Measurements from ENCODE around the gene SMARCA2. TPM values are rescaled to one million over a fixed set of nuclear protein-coding genes. Genes with fewer than 3 reads are reported as not detected.
A peak's percentile ranks its signal among the peaks of the same experiment; 100 is the strongest.

SMARCA2 gene
- total RNA-seq, 1 donor from 2014 or later = 110 TPM

- H3K4me3 Mint-ChIP-seq (ENCODE audit: unreplicated experiment) = no peak overlapping the region
- no peaks in the 10 kb centered on the region for H3K9me3 Mint-ChIP-seq (ENCODE audit: unreplicated experiment)
- no peaks in the 10 kb centered on the region for H3K27me3 Mint-ChIP-seq (ENCODE audit: unreplicated experiment)
- no peak for TF ChIP-seq CTCF (IDR thresholded peaks at IDR 0.05)
- peaks cover 24% of the 10 kb centered on the region for H3K4me1 Mint-ChIP-seq (ENCODE audit: unreplicated experiment)
- DNase-seq (ENCODE audit: extremely low spot score, unreplicated experiment) = no peak
- H3K36me3 Mint-ChIP-seq (ENCODE audit: unreplicated experiment) = peaks cover 56% of the 10 kb centered on the region
- peak overlapping the region; percentile 84 for H3K27ac Mint-ChIP-seq (ENCODE audit: unreplicated experiment)
These were observed 44.3 kb downstream of the SMARCA2 start for GRCh38 chr9:2059274-2059929.

GRCh38 chr9:2060424-2060823, 45.3 kb downstream of the SMARCA2 start:
- no peak for DNase-seq (ENCODE audit: extremely low spot score, unreplicated experiment)
- TF ChIP-seq CTCF (IDR thresholded peaks at IDR 0.05) = no peak
- H3K4me3 Mint-ChIP-seq (ENCODE audit: unreplicated experiment) = no peak overlapping the region

GRCh38 chr9:2065704-2066103, 50.6 kb downstream of the SMARCA2 start:
- no peak for DNase-seq (ENCODE audit: extremely low spot score, unreplicated experiment)
- Mint-ChIP-seq H3K4me1 (ENCODE audit: unreplicated experiment) (peaks cover 14% of the 10 kb centered on the region), H3K4me3 (ENCODE audit: unreplicated experiment) (no peak overlapping the region), H3K9me3 (ENCODE audit: unreplicated experiment) (no peaks in the 10 kb centered on the region), H3K36me3 (ENCODE audit: unreplicated experiment) (peaks cover 32% of the 10 kb centered on the region), H3K27me3 (ENCODE audit: unreplicated experiment) (no peaks in the 10 kb centered on the region), H3K27ac (ENCODE audit: unreplicated experiment) (no peak overlapping the region)
- no peak for TF ChIP-seq CTCF (IDR thresholded peaks at IDR 0.05)

More at GRCh38 chr9:2060424-2060823, 45.3 kb downstream of the SMARCA2 start:
- H3K27ac Mint-ChIP-seq (ENCODE audit: unreplicated experiment) = no peak overlapping the region
- H3K27me3 Mint-ChIP-seq (ENCODE audit: unreplicated experiment) = no peaks in the 10 kb centered on the region
- peaks cover 55% of the 10 kb centered on the region for H3K36me3 Mint-ChIP-seq (ENCODE audit: unreplicated experiment)
- peaks cover 22% of the 10 kb centered on the region for H3K4me1 Mint-ChIP-seq (ENCODE audit: unreplicated experiment)
- no peaks in the 10 kb centered on the region for H3K9me3 Mint-ChIP-seq (ENCODE audit: unreplicated experiment)

GRCh38 chr9:2066312-2067273, 51.4 kb downstream of the SMARCA2 start:
- TF ChIP-seq CTCF (IDR thresholded peaks at IDR 0.05) = peak; percentile 34
- H3K4me1 Mint-ChIP-seq (ENCODE audit: unreplicated experiment) = peaks cover 14% of the 10 kb centered on the region
- H3K27me3 Mint-ChIP-seq (ENCODE audit: unreplicated experiment) = no peaks in the 10 kb centered on the region
- no peak overlapping the region for H3K4me3 Mint-ChIP-seq (ENCODE audit: unreplicated experiment)
- no peak overlapping the region for H3K27ac Mint-ChIP-seq (ENCODE audit: unreplicated experiment)
- H3K9me3 Mint-ChIP-seq (ENCODE audit: unreplicated experiment) = no peaks in the 10 kb centered on the region
- peaks cover 30% of the 10 kb centered on the region for H3K36me3 Mint-ChIP-seq (ENCODE audit: unreplicated experiment)
- DNase-seq (ENCODE audit: extremely low spot score, unreplicated experiment) = no peak
